KOPT-K1 (cell line): ENCODE measurements around the gene ROBO1.

Source experiments
- H3K27ac ChIP-seq: fragments of 200-600 bp; sonication (generic); 2 replicates; pipeline ENCODE4 v1.5.1; 2016; ENCODE audit warnings: antibody characterized with exemption, mild to moderate bottlenecking, low read depth, low read length; ENCODE audit not compliant: poor library complexity, severe bottlenecking
- H3K36me3 ChIP-seq: fragments of 200-600 bp; sonication (generic); 2 replicates; pipeline ENCODE4 v1.5.1; 2017; ENCODE audit warnings: antibody characterized with exemption, mild to moderate bottlenecking, low read length, moderate library complexity; ENCODE audit not compliant: insufficient read depth
- H3K9me3 ChIP-seq: fragments of 200-600 bp; sonication (generic); 2 replicates; pipeline ENCODE4 v1.5.1; 2017; ENCODE audit warnings: antibody characterized with exemption, low read length, mild to moderate bottlenecking; ENCODE audit not compliant: insufficient read depth, poor library complexity, severe bottlenecking

ROBO1 gene

GRCh38 chr3:79115458-79115857, 652.3 kb downstream of the ROBO1 start:
- Histone ChIP-seq H3K36me3 (no peaks in the 10 kb centered on the region), H3K27ac (no peak overlapping the region), H3K9me3 (no peaks in the 10 kb centered on the region)

GRCh38 chr3:79113876-79114275, 653.9 kb downstream of the ROBO1 start:
- Histone ChIP-seq H3K9me3 (no peaks in the 10 kb centered on the region), H3K36me3 (no peaks in the 10 kb centered on the region), H3K27ac (no peak overlapping the region)

- H3K27ac ChIP-seq, result no peak overlapping the region
- H3K36me3 ChIP-seq, result no peaks in the 10 kb centered on the region
- no peaks in the 10 kb centered on the region for H3K9me3 ChIP-seq
Measured at GRCh38 chr3:79111375-79112052, 656.3 kb downstream of the ROBO1 start.

GRCh38 chr3:79109754-79110153, 658.0 kb downstream of the ROBO1 start:
- Histone ChIP-seq H3K36me3 (no peaks in the 10 kb centered on the region), H3K27ac (no peak overlapping the region), H3K9me3 (no peaks in the 10 kb centered on the region)

GRCh38 chr3:79103307-79103706, 664.5 kb downstream of the ROBO1 start:
- H3K27ac ChIP-seq, result no peak overlapping the region
- no peaks in the 10 kb centered on the region for H3K9me3 ChIP-seq
- H3K36me3 ChIP-seq, result no peaks in the 10 kb centered on the region

GRCh38 chr3:79097964-79098660, 669.7 kb downstream of the ROBO1 start:
- Histone ChIP-seq H3K27ac (no peak overlapping the region), H3K9me3 (no peaks in the 10 kb centered on the region), H3K36me3 (no peaks in the 10 kb centered on the region)

GRCh38 chr3:79094654-79095053, 673.1 kb downstream of the ROBO1 start:
- H3K9me3 ChIP-seq, result no peaks in the 10 kb centered on the region
- no peak overlapping the region for H3K27ac ChIP-seq
- no peaks in the 10 kb centered on the region for H3K36me3 ChIP-seq

GRCh38 chr3:79086514-79086913, 681.3 kb downstream of the ROBO1 start:
- Histone ChIP-seq H3K27ac (no peak overlapping the region), H3K9me3 (no peaks in the 10 kb centered on the region), H3K36me3 (no peaks in the 10 kb centered on the region)

- Histone ChIP-seq H3K36me3 (no peaks in the 10 kb centered on the region), H3K9me3 (no peaks in the 10 kb centered on the region), H3K27ac (no peak overlapping the region)
Measured at GRCh38 chr3:79085171-79085570, 682.6 kb downstream of the ROBO1 start.

GRCh38 chr3:79081335-79081734, 686.5 kb downstream of the ROBO1 start:
- Histone ChIP-seq H3K27ac (no peak overlapping the region), H3K36me3 (no peaks in the 10 kb centered on the region), H3K9me3 (no peaks in the 10 kb centered on the region)

GRCh38 chr3:79074558-79074957, 693.2 kb downstream of the ROBO1 start:
- H3K36me3 ChIP-seq, result no peaks in the 10 kb centered on the region

GRCh38 chr3:79067734-79068133, 700.1 kb downstream of the ROBO1 start:
- H3K9me3 ChIP-seq, result no peaks in the 10 kb centered on the region
- no peaks in the 10 kb centered on the region for H3K36me3 ChIP-seq
- no peak overlapping the region for H3K27ac ChIP-seq

More at GRCh38 chr3:79074558-79074957, 693.2 kb downstream of the ROBO1 start:
- no peaks in the 10 kb centered on the region for H3K9me3 ChIP-seq
- no peak overlapping the region for H3K27ac ChIP-seq

GRCh38 chr3:79066481-79066880, 701.3 kb downstream of the ROBO1 start:
- no peaks in the 10 kb centered on the region for H3K36me3 ChIP-seq
- no peaks in the 10 kb centered on the region for H3K9me3 ChIP-seq
- no peak overlapping the region for H3K27ac ChIP-seq

- Histone ChIP-seq H3K27ac (no peak overlapping the region), H3K36me3 (no peaks in the 10 kb centered on the region), H3K9me3 (no peaks in the 10 kb centered on the region)
Measured at GRCh38 chr3:79063624-79064023, 704.2 kb downstream of the ROBO1 start.

GRCh38 chr3:79057756-79058155, 710.0 kb downstream of the ROBO1 start:
- H3K36me3 ChIP-seq, result no peaks in the 10 kb centered on the region
- H3K27ac ChIP-seq, result no peak overlapping the region
- no peaks in the 10 kb centered on the region for H3K9me3 ChIP-seq

GRCh38 chr3:79056498-79056897, 711.3 kb downstream of the ROBO1 start:
- no peaks in the 10 kb centered on the region for H3K36me3 ChIP-seq
- no peak overlapping the region for H3K27ac ChIP-seq
- H3K9me3 ChIP-seq, result no peaks in the 10 kb centered on the region
